Breast epithelium (tissue), 4 donors: ENCODE data around the gene REEP3. TPM values are rescaled to one million over a fixed set of nuclear protein-coding genes. Genes with fewer than 3 reads are reported as not detected.

Experiments used
- DNase-seq, 2 donors: peaks; one replicate each; pipeline ENCODE4 v3.0.0-alpha.2; 2019; ENCODE audit warnings: low spot score in 2 of 2
- H3K27ac ChIP-seq, 2 donors: fragments of 200-600 bp; sonication (generic) in 1 of 2; one replicate each; pipeline ENCODE4 v1.5.1; 2016 to 2019; ENCODE audit warnings: mild to moderate bottlenecking in 1 of 2
- H3K27me3 ChIP-seq, 2 donors: fragments of 200-600 bp; sonication (generic) in 1 of 2; one replicate each; pipeline versions ENCODE4 v1.5.1 to v1.6.0; 2017 to 2019; ENCODE audit warnings: control low read depth in 1 of 2, mild to moderate bottlenecking in 1 of 2
- H3K36me3 ChIP-seq: fragments of 200-600 bp; one replicate; pipeline ENCODE4 v1.5.1; 2019
- H3K4me1 ChIP-seq, 2 donors: fragments of 200-600 bp; sonication (generic); one replicate each; pipeline ENCODE4 v1.5.1; 2016 to 2019; ENCODE audit warnings: control low read depth in 1 of 2
- H3K4me3 ChIP-seq, 3 donors: fragments of 200-600 bp; sonication (generic); 1 replicate in 2 of 3; 2 replicates in 1 of 3; pipeline ENCODE4 v1.5.1; 2016 to 2019; ENCODE audit warnings: mild to moderate bottlenecking in 3 of 3, moderate library complexity in 2 of 3
- H3K9me3 ChIP-seq, 2 donors: fragments of 200-600 bp; sonication (generic) in 1 of 2; one replicate each; pipeline ENCODE4 v1.5.1; 2016 to 2019; ENCODE audit warnings: control low read depth in 1 of 2
- POLR2A ChIP-seq: fragments of 450-650 bp; IDR thresholded peaks from one replicate; pipeline ENCODE4 v1.6.1; 2016; ENCODE audit warnings: antibody characterized with exemption, mild to moderate bottlenecking, moderate library complexity
- POLR2AphosphoS5 ChIP-seq, 3 donors: sonication (generic); formaldehyde crosslinking; IDR thresholded peaks; one replicate each; pipeline ENCODE4 v1.6.1; 2017; ENCODE audit warnings: antibody characterized with exemption in 3 of 3
- intact Hi-C: fragments of 100-400 bp; cut with DNase I; formaldehyde crosslinking; loops from one replicate; pipeline ENCODE4 v1.15.1; 2023; ENCODE audit warnings: low total_unique reads
- total RNA-seq, 3 donors: library from RNA; depleted of rRNA; stranded (reverse); fragments of >200 nt; gene quantifications; one replicate each; pipeline ENCODE4 v1.1.0, GENCODE V29; 2016
- TF ChIP-seq, protein P1 (sequence below), 3 donors: fragments of 450-650 bp; IDR thresholded peaks; one replicate each; pipeline ENCODE4 v1.5.1; 2016 to 2017; ENCODE audit warnings: antibody characterized with exemption in 3 of 3, mild to moderate bottlenecking in 3 of 3, moderate library complexity in 3 of 3

REEP3 gene
- total RNA-seq, 3 donors from 2014 or later, result 55.4 to 74.1 (median 63.6) TPM

DNA sequence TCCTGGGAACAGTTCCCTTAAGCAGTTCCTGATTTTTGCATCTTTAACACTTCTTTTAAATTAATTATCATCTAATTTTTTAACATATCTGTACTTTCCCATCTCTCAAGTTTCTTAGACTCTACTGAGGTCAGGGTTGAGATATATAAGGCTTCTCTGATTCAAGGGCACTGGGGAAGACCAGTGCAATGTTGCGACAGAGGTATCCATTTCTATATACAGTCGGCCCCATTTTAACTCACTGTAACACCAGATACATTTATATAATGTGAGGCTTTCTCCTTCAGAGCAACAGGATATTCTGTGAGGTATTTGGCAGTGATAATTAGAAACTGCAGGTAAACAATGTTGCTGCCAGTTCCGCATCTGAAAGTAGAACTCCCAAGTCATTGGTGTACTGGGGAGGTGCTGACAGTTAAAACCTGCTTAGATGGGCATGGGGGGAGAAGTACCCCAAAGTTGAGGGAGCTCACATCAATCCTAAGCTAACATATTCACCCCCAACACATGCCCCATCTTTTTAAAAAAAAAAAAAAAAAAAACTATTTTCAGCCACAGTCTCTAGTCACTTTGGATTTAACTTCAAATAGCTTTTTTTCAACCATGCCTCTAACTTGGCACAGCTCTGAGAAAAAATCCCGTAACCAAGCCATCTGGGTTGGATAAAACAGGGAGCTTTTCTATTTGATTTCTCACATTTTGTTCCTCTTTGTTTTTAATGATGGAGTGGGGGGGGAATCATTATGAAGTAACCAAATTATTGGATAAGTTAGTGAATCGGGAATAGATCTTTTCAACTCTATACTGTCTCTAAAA lies 62.9 kb downstream of the REEP3 start:
- Histone ChIP-seq H3K9me3 (no peaks in the 10 kb centered on the region), H3K27me3 (no peaks in the 10 kb centered on the region), H3K36me3 (no peaks in the 10 kb centered on the region), H3K27ac (peak overlapping the region in 1 of 2 donors; percentile 65), H3K4me1 (peaks cover 0 to 11% of the 10 kb centered on the region in 2 donors), H3K4me3 (no peak overlapping the region)
- no peak for TF ChIP-seq POLR2AphosphoS5 (IDR thresholded peaks at IDR 0.05)
- no peak for TF ChIP-seq POLR2A
- DNase-seq, result no peak
- intact Hi-C loops, result no loop called here

- Histone ChIP-seq H3K9me3 (no peaks in the 10 kb centered on the region), H3K27ac (peak overlapping the region in 1 of 2 donors; percentile 65), H3K27me3 (no peaks in the 10 kb centered on the region), H3K36me3 (no peaks in the 10 kb centered on the region), H3K4me1 (peaks cover 0 to 11% of the 10 kb centered on the region in 2 donors), H3K4me3 (no peak overlapping the region)
- TF ChIP-seq, protein P1, sequence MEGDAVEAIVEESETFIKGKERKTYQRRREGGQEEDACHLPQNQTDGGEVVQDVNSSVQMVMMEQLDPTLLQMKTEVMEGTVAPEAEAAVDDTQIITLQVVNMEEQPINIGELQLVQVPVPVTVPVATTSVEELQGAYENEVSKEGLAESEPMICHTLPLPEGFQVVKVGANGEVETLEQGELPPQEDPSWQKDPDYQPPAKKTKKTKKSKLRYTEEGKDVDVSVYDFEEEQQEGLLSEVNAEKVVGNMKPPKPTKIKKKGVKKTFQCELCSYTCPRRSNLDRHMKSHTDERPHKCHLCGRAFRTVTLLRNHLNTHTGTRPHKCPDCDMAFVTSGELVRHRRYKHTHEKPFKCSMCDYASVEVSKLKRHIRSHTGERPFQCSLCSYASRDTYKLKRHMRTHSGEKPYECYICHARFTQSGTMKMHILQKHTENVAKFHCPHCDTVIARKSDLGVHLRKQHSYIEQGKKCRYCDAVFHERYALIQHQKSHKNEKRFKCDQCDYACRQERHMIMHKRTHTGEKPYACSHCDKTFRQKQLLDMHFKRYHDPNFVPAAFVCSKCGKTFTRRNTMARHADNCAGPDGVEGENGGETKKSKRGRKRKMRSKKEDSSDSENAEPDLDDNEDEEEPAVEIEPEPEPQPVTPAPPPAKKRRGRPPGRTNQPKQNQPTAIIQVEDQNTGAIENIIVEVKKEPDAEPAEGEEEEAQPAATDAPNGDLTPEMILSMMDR (IDR thresholded peaks at IDR 0.05), result no peak
- TF ChIP-seq POLR2AphosphoS5 (IDR thresholded peaks at IDR 0.05) (no peak), POLR2A (no peak)
- no peak for DNase-seq
- intact Hi-C loops, result no loop called here
These were observed 63.5 kb downstream of the REEP3 start for GRCh38 chr10:63584725-63585035.

- H3K9me3 ChIP-seq, result no peaks in the 10 kb centered on the region
- no peaks in the 10 kb centered on the region for H3K36me3 ChIP-seq
- peaks cover 0 to 11% of the 10 kb centered on the region in 2 donors for H3K4me1 ChIP-seq
- H3K27ac ChIP-seq, result peak overlapping the region in 1 of 2 donors; percentile 65
- no peak for DNase-seq
- H3K27me3 ChIP-seq, result no peaks in the 10 kb centered on the region
- H3K4me3 ChIP-seq, result no peak overlapping the region
- TF ChIP-seq, protein P1 (IDR thresholded peaks at IDR 0.05), result no peak
- TF ChIP-seq POLR2AphosphoS5 (IDR thresholded peaks at IDR 0.05), result no peak
- TF ChIP-seq POLR2A, result no peak
- intact Hi-C loops, result no loop called here
These were observed 63.8 kb downstream of the REEP3 start for GRCh38 chr10:63585041-63585440.

DNA sequence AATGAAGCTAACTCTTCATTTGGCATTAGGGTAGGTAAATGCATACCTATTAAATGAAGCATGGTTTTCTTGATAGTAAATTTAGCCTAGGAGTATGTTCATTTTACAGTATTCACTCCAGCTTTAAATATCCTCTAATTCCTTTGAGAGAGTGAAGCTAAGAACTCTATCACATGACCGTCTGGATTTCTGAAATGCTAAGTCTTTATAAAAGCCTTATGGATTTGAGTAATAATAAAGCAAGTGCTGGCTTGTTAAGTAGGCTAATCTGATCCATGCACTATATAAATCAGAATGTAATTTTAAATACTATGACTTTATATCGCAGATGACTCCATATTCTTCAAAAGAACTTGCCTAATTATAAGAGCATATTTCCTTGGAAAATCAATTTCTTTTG lies 64.8 kb downstream of the REEP3 start:
- Histone ChIP-seq H3K4me3 (no peak overlapping the region), H3K4me1 (peaks cover 0 to 11% of the 10 kb centered on the region in 2 donors)
- intact Hi-C loops, result no loop called here

GRCh38 chr10:63587191-63587590 lies 66.0 kb downstream of the REEP3 start:
- no peak overlapping the region for H3K27ac ChIP-seq
- H3K4me1 ChIP-seq, result peaks cover 0 to 11% of the 10 kb centered on the region in 2 donors
- no peak for DNase-seq
- no peaks in the 10 kb centered on the region for H3K36me3 ChIP-seq
- no peaks in the 10 kb centered on the region for H3K27me3 ChIP-seq
- H3K9me3 ChIP-seq, result no peaks in the 10 kb centered on the region
- no peak overlapping the region for H3K4me3 ChIP-seq
- intact Hi-C loops, result no loop called here
- TF ChIP-seq POLR2AphosphoS5 (IDR thresholded peaks at IDR 0.05), result no peak
- TF ChIP-seq POLR2A, result no peak
- TF ChIP-seq, protein P1 (IDR thresholded peaks at IDR 0.05), result no peak

More for the DNA sequence above, 64.8 kb downstream of the REEP3 start:
- TF ChIP-seq POLR2AphosphoS5 (IDR thresholded peaks at IDR 0.05) (no peak), POLR2A (no peak)
- TF ChIP-seq, protein P1 (IDR thresholded peaks at IDR 0.05), result no peak
- no peak for DNase-seq
- Histone ChIP-seq H3K27ac (no peak overlapping the region), H3K36me3 (no peaks in the 10 kb centered on the region), H3K27me3 (no peaks in the 10 kb centered on the region), H3K9me3 (no peaks in the 10 kb centered on the region)
